A673 (cell line): ENCODE data around the gene RMI1. TPM values are rescaled to one million over a fixed set of nuclear protein-coding genes. Genes with fewer than 3 reads are reported as not detected.
A peak's percentile ranks its signal among the peaks of the same experiment; 100 is the strongest.
"Not testable (repeated sequence)": the region's sequence is repeated elsewhere in the genome, so short reads cannot be mapped to it uniquely, and the experiment has no call there.

Experiments
- BruUV-seq: library from RNA; stranded (reverse); fragments of 400-500 nt; replicated peaks from 2 replicates; lab custom pipeline; 2021; lab: Mats Ljungman, UMichigan
- CTCF ChIA-PET: fragments of 300-600 bp; sonication (Branson Sonifier 250); formaldehyde crosslinking; loops from one replicate; lab custom pipeline; 2022; ENCODE audit warnings: antibody characterized with exemption; lab: Charles Lee
- POLR2A ChIA-PET: fragments of 300-600 bp; sonication (Branson Sonifier 250); formaldehyde crosslinking; loops from one replicate; lab custom pipeline; 2022; ENCODE audit warnings: antibody characterized with exemption; ENCODE audit not compliant: low non-redundant PET; lab: Charles Lee
- DNase-seq: peaks from one replicate; pipeline ENCODE4 v3.0.0-alpha.2; 2015; ENCODE audit warnings: low spot score
- H3K27ac ChIP-seq: fragments of 200-600 bp; sonication (generic); 2 replicates; pipeline ENCODE4 v1.5.1; 2016; ENCODE audit warnings: mixed run types, low read depth, mild to moderate bottlenecking, mixed read lengths, antibody characterized with exemption, low read length; ENCODE audit not compliant: poor library complexity, severe bottlenecking
- H3K27me3 ChIP-seq: fragments of 200-600 bp; sonication (generic); replicated peaks from 2 replicates; pipeline ENCODE4 v1.6.1; 2017; ENCODE audit warnings: mixed run types, low read depth, mild to moderate bottlenecking, mixed read lengths, antibody characterized with exemption, low read length; ENCODE audit not compliant: insufficient read depth, poor library complexity
- H3K36me3 ChIP-seq: fragments of 200-600 bp; sonication (generic); 2 replicates; pipeline ENCODE4 v1.6.1; 2016; ENCODE audit warnings: mixed run types, mild to moderate bottlenecking, mixed read lengths, antibody characterized with exemption, low read length; ENCODE audit not compliant: insufficient read depth, poor library complexity, severe bottlenecking
- H3K4me1 ChIP-seq: fragments of 200-600 bp; sonication (generic); 2 replicates; pipeline ENCODE4 v1.6.1; 2017; ENCODE audit warnings: mixed run types, mild to moderate bottlenecking, mixed read lengths, antibody characterized with exemption, low read length; ENCODE audit not compliant: insufficient read depth, poor library complexity, severe bottlenecking
- H3K4me3 ChIP-seq: fragments of 200-600 bp; sonication (generic); 2 replicates; pipeline ENCODE4 v1.5.1; 2016; ENCODE audit warnings: low read depth, mixed run types, mild to moderate bottlenecking, mixed read lengths, low read length; ENCODE audit not compliant: poor library complexity, severe bottlenecking
- H3K9me3 ChIP-seq: fragments of 200-600 bp; sonication (generic); 2 replicates; pipeline ENCODE4 v1.6.1; 2016; ENCODE audit warnings: mixed run types, low read depth, mild to moderate bottlenecking, mixed read lengths, antibody characterized with exemption, low read length; ENCODE audit not compliant: poor library complexity, severe bottlenecking
- EZH2 ChIP-seq: fragments of 200-600 bp; sonication (generic); IDR thresholded peaks from 2 replicates; pipeline ENCODE4 v1.6.1; 2017; ENCODE audit warnings: borderline replicate concordance, low read depth, mild to moderate bottlenecking, mixed read lengths, antibody characterized with exemption, low read length; ENCODE audit not compliant: poor library complexity, severe bottlenecking
- intact Hi-C: fragments of 100-400 bp; cut with micrococcal nuclease; formaldehyde crosslinking; loops from one replicate; pipeline ENCODE4 v1.10.0; 2022; ENCODE audit not compliant: unreplicated experiment
- total RNA-seq: library from RNA; stranded (reverse); gene quantifications from 2 replicates; pipeline ENCODE4 v1.2.3, GENCODE V29; 2021
- TF ChIP-seq, protein P1 (sequence below): fragments of 300-800, 200-600 bp; sonication (generic); conservative IDR thresholded peaks from 2 replicates; pipeline ENCODE4 v1.5.1; 2017; ENCODE audit warnings: low read depth, mild to moderate bottlenecking, antibody characterized with exemption, low read length, moderate library complexity, mixed read lengths

Gene RMI1
- total RNA-seq, 1 experiment from 2014 or later = 36.4 TPM

DNA sequence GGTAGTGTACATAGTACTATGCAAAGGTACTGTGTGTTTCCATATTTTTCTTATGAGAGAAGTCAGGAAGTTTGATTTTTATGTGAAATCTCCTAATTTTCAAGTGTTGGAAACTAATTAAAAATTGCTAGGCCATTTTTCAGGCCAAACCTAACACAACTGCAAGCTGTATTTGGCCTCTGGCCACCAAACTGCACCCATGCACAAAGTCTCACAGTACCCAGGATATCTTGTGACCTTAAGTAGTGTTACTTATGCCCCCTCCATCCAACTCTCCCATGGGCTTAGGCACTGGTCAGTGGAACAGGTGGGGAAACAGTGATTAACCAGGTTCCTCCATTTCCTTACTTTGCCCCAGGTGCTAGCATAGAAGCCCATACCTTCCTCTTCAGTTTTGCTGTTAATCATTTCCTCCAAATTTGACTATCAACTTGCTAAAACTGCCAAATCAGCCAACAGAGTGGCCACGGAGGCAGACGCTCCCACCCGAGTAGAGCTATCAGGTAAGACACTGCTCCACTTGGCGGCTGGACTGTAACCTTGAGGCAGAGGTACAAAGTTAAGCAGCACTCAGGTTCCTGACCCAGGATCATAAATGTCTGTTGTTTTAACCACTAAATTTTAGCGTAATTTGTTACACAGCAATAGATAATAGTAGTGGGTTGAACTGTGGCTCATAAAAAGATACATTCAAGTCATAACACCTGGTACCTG is 39.9 kb upstream of the RMI1 start:
- ChIA-PET CTCF (no interaction called here), POLR2A (no interaction called here)
- no peak for TF ChIP-seq EZH2
- TF ChIP-seq, protein P1, sequence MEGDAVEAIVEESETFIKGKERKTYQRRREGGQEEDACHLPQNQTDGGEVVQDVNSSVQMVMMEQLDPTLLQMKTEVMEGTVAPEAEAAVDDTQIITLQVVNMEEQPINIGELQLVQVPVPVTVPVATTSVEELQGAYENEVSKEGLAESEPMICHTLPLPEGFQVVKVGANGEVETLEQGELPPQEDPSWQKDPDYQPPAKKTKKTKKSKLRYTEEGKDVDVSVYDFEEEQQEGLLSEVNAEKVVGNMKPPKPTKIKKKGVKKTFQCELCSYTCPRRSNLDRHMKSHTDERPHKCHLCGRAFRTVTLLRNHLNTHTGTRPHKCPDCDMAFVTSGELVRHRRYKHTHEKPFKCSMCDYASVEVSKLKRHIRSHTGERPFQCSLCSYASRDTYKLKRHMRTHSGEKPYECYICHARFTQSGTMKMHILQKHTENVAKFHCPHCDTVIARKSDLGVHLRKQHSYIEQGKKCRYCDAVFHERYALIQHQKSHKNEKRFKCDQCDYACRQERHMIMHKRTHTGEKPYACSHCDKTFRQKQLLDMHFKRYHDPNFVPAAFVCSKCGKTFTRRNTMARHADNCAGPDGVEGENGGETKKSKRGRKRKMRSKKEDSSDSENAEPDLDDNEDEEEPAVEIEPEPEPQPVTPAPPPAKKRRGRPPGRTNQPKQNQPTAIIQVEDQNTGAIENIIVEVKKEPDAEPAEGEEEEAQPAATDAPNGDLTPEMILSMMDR = no peak
- BruUV-seq = no TSS peak
- H3K27ac ChIP-seq = no peak overlapping the region
- peaks cover 6% of the 10 kb centered on the region for H3K4me1 ChIP-seq
- H3K36me3 ChIP-seq = no peaks in the 10 kb centered on the region
- no peak overlapping the region for H3K4me3 ChIP-seq
- DNase-seq = no peak
- intact Hi-C loops = no loop called here
- H3K9me3 ChIP-seq = no peaks in the 10 kb centered on the region
- H3K27me3 ChIP-seq = no peaks in the 10 kb centered on the region

DNA sequence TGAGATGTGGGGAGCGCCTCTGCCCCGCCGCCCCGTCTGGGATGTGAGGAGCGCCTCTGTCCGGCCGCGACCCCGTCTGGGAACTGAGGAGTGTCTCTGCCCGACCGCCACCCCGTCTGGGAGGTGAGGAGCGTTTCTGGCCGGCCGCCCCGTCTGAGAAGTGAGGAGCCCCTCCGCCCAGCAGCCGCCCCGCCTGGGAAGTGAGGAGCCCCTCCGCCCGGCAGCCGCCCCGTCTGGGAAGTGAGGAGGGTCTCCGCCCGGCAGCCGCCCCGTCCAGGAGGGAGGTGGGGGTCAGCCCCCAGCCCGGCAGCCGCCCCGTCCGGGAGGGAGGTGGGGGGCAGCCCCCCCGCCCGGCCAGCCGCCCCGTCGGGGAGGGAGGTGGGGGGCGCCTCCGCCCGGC is 32.5 kb upstream of the RMI1 start:
- H3K4me3 ChIP-seq, H3K27ac ChIP-seq, intact Hi-C loops, CTCF ChIA-PET, BruUV-seq, POLR2A ChIA-PET, H3K27me3 ChIP-seq, H3K9me3 ChIP-seq, H3K4me1 ChIP-seq, H3K36me3 ChIP-seq, DNase-seq: not testable (repeated sequence)

DNA sequence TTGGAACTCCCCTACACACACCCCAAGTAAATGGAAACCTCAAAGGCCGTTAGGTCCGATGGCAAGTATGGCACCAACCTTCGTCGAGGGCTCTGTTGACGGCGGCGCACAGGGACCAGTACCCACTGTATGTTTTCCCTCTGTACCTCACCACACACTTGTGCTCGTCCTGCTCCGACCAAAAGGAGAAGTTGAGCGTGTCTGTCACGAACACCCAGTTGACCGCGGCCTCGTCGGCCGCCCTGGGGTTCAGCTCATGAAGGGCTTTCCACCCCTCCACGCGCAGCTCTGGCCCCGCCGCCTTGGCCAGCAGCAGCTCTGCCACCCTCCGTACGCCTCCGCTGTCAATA is 24.5 kb upstream of the RMI1 start:
- DNase-seq = no peak
- H3K9me3 ChIP-seq = no peaks in the 10 kb centered on the region
- no peaks in the 10 kb centered on the region for H3K36me3 ChIP-seq
- TF ChIP-seq EZH2 = no peak
- TF ChIP-seq, protein P1 = no peak
- peak overlapping the region; percentile 44 for H3K4me3 ChIP-seq
- ChIA-PET POLR2A (no interaction called here), CTCF (no interaction called here)
- no peaks in the 10 kb centered on the region for H3K4me1 ChIP-seq
- intact Hi-C loops = no loop called here
- peak overlapping the region; percentile 7 for H3K27ac ChIP-seq
- no TSS peak for BruUV-seq
- H3K27me3 ChIP-seq = no peaks in the 10 kb centered on the region
